Erythroblast (primary cell): ENCODE measurements around the gene GPC5.

Source experiments
- GATA1 ChIP-seq: IDR thresholded peaks from 2 replicates; pipeline ENCODE4 v1.6.1; 2011; ENCODE audit warnings: low read depth, mild to moderate bottlenecking, control low read depth, low read length, moderate library complexity
- POLR2A ChIP-seq: IDR thresholded peaks from 2 replicates; pipeline ENCODE4 v1.6.1; 2011; ENCODE audit warnings: mild to moderate bottlenecking, low read length

DNA sequence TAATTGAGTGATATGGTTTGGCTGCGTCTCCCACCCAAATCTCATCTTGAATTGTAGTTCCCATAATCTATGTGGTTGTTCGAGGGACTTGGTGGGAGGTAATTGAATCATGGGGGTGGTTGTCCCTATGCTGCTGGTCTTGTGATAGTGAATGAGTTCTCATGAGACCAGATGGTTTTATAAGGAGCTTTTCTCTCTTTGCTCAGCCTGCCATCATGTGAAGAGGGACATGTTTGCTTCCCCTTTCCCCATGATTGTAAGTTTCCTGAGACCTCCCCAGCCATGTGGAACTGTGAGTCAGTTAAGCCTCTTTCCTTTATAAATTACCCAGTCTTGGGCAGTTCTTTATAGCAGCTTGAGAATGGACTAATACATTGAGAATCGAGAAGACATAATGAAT lies 480.1 kb downstream of the GPC5 start:
- TF ChIP-seq POLR2A (no peak), GATA1 (no peak)
